HG02884 (cell line): ENCODE results near the gene BMPR1A.

Source experiments
- ATAC-seq: cut with Tn5 transposase; IDR thresholded peaks from one replicate; pipeline ENCODE4 v1.9.1; 2021; ENCODE audit warnings: mild to moderate bottlenecking, moderate library complexity; ENCODE audit not compliant: unreplicated experiment

BMPR1A gene

DNA sequence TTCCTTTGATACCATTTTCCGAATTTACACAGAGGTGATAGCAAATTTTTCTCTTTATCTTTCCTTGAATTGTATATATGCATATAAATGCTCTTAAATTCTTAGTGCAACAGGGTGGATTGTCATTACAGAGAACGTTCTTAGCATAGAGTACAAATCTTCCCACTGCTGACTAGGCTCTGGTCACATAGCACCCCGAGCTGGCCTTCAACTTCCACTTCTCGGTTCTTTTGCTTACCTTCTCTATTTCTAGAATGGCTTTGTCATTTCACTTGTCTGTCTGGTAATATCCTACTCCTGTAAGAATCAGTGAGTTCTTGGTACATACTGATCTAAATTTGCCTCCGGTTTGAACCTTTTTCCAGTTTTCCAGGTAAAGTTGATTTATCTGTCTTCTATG is 225.3 kb downstream of the BMPR1A start:
- ATAC-seq = no peak
